Tongue (tissue), 2 donors: Measurements from ENCODE around the gene BCKDHA. TPM values are rescaled to one million over a fixed set of nuclear protein-coding genes. Genes with fewer than 3 reads are reported as not detected.
A peak's percentile ranks its signal among the peaks of the same experiment; 100 is the strongest.
"Not testable (repeated sequence)": the region's sequence is repeated elsewhere in the genome, so short reads cannot be mapped to it uniquely, and the experiment has no call there.

Source experiments
- DNase-seq: peaks from one replicate; pipeline ENCODE4 v3.0.0-alpha.2; 2015
- total RNA-seq: library from RNA; depleted of rRNA; stranded (reverse); fragments of >200 nt; gene quantifications from one replicate; pipeline ENCODE4 v1.2.3, GENCODE V29; 2014

Gene BCKDHA
- total RNA-seq, 1 donor from 2014 or later: 58.0 TPM

DNA sequence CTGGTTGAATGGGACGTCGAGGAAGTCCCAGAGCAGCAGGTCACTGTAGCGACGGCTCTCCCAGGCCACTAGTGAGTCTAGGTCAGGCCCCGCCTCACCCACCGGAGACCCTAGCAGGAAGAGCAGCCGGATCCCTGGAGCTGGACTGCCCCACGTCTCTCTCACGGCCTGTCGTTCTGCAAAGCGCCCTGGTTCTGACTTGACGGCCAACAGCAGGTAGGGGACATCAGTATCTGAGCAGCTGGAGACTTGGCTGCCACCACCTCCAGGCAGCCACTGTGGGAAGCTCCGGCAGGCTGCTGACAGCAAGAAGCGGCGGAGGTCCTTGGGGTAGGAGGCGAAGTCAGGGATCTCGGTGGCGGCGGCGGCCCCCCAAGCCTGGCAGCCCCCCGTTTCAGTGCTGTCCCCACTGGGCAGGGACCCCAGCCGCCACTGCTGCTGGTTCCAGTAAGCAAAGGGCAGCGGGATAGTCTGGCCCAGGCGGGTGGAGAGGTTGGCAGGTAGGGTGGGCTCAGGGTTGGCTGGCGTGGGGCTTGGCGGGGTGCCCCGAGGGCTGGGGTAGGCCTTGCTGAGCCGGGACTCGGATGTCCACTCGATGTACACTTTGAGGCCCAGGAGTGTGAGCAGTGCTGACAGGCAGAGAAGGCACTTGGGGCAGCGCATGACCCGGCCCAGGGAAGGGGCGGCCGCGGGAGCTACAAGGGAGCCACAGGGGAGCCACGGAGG is 28.7 kb downstream of the BCKDHA start:
- no peak for DNase-seq

DNA sequence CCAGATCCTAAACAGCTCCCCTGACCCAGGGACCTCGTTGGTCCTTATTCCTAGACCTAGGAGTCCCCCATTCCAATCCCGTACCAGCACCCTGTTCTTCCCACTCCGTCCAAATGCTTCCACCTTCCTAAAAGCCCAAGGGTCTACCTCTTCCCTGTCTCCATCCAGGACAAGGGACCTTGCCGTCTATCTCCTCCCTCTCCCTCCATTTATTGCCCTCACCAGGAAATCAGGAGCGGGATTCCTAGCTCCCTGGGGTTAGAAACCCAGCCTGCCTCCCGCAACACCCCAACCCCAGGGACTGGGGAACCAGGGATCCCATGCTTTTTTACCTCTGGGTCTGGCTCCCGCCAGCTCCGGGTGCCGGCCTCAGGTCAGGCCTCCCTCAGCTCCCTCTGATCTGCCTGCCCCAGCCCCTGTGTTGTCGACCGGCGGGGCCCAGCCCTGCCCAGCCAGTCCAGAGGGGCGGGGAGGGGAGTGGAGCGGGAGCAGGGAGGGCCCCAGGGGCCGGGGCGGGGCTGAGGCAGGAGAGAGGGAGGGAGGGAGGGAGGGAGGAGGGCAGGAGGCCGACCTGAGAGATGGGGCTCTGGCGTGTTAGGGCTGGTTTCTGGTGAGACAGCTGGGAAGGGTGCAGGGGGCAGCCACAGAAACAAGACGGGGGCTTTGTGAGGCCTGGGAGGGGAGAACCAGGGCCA is 29.5 kb downstream of the BCKDHA start, which contains the start of gene B3GNT8:
TSS of gene B3GNT8 (minus strand) at position 423 of the 695 bp plus-strand sequence. CDS start 596 bp downstream, outside the sequence.
- DNase-seq: peak; percentile 84

DNA sequence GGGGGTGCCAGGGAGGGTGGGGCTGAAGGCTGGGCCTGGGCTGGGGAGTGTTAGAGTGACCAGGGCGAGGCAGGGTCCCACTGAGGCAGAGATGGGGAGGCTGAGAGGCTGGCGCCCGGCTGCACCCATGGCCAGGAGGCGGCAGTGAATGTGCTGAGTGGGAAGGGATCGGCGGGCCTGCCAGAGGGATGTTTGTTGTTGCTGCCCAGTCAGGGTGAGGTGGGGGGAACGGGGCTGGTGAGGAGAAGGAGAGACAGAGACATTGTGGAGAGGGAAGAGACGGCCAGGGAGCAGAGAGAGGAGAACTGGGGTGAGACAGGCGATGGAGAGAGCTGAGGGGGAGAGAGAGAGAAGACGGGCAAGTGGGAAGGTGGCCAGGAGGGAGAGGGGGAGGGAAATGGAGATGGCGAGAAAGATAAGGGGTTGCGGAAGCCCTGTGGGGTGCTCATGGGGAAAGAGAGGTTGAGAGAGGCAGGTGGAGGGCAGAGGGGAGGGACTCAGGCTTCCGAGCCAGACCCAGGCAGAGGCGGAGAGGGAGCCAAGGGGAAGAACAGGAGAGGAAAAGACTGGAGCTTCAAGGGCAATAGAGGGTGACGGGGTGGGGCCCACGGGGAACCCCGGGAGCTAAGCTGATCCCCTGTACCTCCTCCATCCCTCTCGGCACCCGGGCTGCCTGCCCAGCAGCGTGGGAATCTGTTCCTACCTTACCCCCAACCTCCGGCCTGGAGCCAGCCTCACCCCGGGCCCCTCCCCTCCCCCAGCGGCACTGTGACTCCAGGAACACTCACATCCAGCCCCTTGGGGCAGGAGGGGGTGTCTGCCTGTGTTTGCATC is 30.2 kb downstream of the BCKDHA start:
- peak; percentile 35 for DNase-seq

DNA sequence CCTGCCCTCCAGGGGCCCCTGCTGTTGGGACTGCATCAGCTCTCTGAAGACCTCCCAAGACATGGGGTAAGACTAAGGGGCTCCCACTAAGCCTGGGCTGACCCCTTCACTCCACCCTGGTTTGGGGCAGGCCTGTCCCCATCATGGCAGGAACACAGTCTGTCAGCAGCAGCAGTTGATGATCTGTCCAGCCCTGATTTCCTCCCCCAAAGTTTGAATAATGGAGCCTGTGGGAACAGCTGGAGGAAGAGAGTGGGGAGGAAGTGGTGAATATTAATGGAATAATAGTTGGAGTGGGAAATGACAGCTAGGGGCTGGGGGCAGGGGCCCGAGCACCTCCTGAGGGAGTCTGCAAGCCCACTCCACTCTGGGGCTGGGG is 30.9 kb downstream of the BCKDHA start:
- no peak for DNase-seq

DNA sequence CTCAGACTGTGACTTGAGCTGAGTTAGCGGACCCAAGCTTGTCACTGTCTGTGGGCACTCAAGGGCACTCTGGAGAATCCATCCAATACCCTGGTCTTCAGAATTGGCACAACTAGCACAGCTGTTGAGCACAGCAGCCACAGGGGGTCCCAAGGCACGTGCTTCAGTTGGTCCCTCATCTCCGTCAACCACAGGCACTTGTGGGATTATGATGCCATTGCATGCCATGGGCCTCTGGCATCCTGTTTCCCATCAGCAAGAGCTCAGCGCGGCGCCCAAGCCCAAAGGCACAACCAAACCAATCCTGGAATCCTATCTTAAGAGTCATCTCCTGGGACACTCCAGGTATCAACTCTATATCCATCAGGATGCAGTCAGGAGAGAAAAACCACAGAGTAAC is 33.3 kb downstream of the BCKDHA start:
- no peak for DNase-seq

DNA sequence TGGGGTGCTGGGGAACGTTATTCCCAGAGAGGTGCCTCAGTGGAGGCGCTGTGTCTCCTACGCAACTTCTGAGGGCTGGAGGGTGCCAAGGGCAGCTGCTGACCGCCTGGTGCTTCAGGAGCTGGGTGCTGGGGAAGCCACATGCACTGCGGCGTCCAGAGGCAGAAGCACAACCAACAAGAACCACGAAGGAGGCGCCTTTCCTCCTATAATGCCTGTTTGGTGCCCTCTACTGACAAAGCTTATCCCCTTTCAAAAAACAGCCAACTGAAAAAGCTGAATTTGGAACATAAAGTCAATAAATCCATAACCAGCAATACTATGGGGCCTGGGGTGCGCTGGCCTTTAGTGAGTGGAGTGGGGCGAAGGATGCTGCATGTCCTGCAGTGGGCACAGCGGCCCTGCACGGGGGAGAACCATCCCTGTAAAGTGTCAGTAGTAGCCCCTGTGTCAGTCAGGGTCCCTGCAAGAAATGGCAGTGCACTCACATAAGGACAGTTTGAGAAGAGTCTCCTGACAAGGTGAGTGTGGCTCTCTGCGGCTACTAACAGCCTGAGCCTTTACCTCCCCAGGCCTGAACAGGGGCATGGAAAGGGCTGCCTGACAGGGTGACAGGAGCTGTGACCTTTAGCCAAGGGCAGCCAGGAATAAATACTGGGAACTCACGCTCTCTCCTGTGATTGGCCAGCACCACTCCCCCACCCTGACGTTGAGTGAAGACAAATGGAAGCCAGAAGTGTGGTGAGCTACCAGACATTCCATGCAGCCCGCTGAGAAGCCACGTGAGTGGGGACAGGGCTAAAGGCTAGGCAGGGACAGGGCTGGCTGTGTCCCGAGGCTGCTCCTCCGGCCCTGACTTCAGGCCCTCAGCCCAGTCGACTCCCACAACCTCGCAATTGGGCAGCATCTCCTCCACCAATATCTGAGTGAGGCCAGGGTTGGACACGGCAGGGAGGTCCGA is 34.1 kb downstream of the BCKDHA start:
- DNase-seq: peak; percentile 24

DNA sequence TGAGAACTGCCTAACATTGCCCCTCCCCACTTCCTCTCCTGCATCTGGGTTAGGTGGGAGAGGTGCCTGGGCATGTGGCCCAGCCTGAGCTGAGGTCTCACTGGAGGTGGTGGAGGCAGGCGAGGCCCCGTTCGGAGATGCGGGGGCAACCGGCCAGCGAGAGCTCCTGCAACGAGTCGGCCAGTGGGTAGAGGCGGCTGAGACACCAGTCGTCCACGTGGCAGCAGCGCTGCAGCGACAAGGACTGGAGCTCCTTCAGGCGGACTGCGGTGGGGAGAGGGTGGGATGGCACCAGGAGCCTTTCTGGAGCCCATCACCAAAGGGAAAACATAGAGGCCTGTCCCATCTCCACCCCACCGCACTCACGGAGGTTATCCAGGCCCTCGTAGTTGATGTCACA is 35.6 kb downstream of the BCKDHA start:
- no peak for DNase-seq

DNA sequence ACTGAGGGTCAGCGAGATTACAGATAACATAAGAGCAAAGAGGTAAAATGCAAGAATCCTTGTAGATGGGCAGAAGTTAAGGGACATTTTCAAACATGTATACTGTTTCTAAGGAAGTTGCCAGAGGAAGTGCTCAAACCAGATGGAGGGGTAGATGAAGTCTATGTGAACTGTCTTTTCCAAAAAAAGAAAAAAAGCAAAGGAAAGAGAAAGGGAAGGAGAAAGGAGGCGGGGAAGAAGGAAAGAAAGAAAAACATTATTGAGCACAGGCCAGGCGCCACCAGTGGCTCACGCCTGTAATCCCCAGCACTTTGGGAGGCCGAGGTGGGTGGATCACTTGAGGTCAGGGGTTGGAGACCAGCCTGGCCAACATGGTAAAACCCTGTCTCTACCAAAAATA is 36.8 kb downstream of the BCKDHA start:
- no peak for DNase-seq

DNA sequence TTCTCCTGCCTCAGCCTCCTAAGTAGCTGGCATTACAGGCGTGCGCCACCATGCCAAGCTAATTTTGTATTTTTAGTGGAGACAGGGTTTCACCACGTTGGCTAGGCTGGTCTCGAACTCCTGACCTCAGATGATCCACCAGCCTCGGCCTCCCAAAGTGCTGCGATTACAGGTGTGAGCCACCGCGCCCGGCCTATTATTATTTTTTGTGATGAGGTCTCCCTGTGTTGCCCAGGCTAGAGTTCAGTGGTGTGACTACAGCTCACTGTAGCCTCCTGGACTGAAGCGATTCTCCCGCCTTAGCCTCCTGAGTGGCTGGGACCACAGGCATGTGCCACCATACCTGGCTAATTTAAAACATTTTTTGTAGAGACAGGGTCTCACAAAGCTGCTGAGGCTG is 37.8 kb downstream of the BCKDHA start:
- DNase-seq: not testable (repeated sequence)

DNA sequence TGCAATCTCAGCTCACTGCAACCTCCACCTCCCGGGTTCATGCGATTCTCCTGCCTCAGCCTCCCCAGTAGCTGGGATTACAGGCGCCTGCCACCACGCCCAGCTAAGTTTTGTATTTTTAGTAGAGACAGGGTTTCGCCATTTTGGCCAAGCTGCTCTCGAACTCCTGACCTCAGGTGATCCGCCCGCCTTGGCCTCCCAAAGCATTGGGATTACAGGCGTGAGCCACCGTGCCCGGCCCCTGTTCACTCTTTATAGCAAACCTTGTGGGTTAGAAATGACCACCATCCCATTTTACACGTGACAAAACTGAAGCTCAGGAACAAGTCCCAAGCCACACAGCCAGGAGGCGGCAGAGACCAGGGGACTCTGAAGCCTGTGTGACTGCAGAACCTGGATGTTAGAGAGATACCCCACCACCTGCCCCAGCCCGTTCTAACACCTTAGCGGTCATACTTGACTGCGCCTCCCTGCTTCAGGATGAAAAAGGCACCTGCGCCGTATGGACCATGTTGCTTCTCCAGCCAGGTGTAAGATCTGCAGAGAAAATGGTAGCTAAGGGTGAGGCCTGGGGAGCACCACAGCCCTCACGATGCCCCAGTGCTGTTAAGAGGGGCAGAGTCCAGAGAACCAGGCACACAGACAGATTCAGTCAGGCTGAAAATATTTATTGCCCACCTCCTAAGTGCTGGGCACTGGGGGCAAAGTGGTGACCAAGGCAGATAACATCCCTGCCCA is 38.5 kb downstream of the BCKDHA start:
- DNase-seq: no peak

DNA sequence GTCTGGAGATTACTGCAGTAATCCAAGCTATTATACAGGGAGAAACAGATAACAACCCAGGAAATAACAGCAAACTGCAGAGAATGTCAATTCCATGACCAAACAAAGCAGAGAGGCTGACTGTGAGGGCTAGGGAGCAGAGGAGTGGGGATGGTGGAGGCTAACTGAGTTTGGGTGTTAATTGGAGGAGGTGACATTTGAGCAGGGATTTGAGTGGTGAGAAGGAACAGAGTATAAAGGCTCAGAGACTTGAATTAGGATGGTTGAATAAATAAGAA is 39.0 kb downstream of the BCKDHA start:
- DNase-seq: no peak

DNA sequence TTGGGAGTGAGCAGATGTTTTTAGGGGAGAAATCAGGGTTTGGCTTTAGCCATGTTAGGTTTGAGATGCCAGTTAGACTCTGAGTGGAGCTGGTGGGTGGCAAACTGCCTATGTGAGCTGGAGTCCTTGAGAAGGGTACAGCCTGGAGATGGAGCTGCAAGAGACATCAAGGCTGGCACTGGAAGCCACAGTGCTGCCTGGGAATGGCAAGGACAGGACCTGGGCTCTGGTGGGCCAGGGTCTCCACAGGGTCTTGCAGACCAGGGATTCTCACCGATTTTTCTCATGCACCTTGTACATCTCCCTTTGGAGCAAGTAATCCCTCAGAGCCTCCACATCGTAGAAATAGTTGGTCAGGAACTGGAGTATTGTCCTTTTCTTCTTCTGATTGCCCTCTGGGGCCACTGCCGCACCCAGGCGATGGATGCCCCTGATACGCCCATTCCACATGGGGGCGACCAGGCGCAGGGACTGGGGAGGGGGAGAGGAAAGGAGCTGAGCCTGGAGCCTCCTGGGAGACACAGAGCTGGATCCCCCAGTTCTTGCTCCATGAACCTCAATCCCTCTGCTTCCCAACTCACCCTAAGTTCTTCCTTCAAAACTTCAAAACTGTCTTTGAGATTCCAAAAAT is 40.4 kb downstream of the BCKDHA start:
- no peak for DNase-seq

DNA sequence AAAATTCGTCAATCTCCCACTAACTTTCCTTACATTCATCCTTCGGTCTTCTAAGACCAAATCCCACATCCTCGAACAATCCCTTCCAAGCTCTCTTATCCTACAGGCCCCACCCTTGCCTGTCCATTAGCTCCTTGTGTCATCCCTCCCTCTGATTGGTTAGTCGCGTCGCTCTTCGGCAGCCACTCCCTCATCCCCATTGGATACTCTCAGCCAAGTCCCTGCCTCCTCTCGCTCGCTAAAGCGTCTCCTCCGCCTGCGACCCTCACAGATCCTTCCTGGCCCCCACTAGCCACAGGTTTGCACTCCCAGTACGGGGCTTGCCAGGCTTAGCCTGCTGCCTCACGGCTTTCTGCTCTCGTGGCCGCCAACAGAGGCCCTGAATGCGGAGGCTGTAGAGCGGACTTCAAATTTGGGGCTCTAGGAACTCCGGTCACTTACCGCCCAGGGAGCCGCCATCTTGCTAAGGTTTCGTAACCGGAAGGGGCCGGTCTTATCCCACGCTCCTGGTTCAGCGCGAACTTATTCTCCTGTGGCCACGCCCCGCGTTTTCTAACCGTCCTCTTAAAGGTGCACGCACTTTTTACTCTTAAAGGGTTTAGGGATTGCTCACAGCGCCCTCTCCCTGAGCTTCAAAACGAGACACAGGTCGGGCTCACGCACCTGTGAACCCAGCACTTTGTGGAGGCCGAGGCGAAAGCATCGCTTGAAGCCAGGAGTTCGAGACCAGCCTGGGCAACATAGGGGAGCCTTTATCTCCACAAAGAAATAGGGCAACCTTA is 42.0 kb downstream of the BCKDHA start, which contains the start of gene DMAC2:
TSS of gene DMAC2 (minus strand) at position 472 of the 782 bp plus-strand sequence. CDS start at position 459, 13 bp downstream.
- peak; percentile 99 for DNase-seq

DNA sequence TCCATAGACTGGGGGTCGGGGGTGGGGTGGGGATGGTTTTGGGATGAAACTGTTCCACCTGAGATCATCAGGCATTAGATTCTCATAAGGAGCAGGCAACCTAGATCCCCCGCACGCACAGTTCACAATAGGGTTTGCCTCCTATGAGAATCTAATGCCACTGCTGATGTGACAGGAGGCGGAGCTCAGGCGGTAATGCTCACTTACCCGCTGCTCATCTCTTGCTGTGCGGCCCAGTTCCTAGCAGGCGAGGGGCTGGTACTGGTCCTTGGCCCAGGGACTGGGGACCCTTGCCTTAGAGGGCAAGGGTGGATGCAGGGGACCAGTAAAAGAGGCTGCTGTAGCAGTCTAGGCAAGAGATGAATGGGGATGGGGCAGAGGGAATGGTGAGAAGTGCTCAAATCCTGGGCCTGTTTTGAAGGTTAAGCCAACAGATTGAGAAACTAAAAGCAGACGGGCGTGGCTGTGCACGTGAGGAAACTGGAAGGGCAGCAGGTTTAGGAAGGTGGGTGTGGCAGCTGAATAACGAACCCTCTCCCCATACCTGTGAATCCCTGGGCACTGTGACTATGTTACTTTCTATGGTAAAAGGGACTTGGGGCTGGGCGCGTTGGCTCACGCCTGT is 43.8 kb downstream of the BCKDHA start:
- no peak for DNase-seq

DNA sequence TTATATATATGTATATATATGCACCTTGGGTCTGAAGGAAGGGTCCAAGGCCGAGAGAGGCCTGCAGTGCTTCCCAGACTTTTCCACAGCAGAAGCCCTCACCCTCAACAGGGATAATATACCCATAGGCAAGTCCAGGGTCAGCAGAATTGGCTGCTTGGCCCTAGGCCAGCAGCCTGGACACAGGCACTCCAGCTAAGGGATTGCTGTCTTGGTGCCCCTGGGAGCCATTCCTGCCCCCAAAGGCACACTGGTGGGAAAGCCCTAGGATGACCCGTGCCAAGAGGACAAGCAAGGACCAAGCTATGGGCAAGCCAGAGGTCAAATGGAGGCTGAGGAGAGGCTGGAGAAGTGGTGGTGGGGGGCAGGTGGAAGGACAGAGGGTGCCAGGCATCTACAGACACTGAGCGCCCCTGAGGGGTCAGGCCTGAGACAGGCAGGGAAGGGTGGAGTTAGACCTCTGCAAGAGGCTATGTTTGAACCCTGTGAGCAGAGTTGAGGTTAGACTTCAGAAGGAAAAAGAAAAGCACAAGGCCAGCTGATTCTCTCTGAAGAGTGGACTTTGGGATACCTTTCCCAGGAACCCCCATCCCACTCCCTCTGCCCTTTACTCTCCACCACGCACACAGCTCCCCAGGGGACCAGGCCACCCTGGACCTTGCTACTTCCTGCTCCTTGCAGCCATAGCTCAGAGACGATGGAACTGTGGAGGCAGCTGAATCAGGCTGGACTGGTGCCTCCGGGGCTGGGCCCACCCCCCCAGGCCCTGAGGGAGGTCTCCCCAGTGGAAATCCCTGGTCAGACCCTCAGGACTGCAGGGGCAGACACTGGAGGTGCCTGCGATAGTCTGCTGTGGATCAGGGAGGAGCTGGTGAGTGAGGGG is 45.1 kb downstream of the BCKDHA start, which contains the start of gene ERICH4:
TSS of gene ERICH4 (plus strand) at position 684 of the 883 bp plus-strand sequence. CDS start at position 698, 14 bp downstream.
- no peak for DNase-seq

DNA sequence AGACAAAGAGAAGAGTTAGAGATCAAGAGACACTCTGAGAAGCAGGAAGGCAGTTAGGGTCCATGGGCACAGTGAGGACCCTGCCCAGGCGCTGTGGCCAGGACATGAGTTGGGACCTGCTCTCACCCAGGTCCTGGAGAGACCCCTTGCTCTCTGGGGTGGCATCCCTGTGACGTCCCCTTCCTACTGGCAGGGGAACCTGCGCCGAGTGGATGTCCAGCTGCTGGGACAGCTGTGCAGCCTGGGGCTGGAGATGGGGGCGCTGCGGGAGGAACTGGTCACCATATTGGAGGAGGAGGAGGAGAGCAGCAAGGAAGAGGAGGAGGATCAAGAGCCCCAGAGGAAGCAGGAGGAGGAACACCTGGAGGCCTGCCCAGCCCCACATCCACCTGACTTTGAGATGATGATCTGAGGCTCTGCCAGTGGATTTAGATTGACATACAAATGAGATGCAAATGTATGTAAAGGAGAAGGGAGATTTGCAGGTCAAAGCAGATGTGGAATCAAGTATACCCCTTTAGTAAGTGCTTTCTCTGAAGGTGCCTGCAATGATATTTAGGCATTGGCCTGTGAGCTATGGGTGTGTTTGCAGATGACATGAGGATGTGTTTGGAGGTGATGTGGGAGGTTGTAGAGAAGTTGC is 46.3 kb downstream of the BCKDHA start:
- no peak for DNase-seq

DNA sequence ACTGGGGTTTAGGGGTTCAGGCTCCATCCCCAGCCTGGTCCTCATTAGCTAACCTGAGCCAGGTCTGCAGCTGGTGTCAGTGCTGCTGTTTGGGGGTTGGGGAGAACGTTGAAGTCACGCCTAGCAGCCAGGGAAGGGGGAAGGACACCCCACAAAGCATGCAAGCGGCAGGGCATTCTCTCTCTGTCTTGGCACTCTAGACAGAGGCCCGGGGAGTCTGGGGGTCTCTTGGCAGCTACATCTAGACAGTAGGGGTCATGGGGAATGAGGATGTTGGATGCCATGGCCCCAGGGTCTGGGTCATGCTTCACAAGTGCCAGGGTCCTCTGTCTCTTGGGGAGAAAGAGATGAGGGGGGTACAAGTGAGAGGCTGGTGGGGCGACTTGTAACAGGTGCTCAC is 48.0 kb downstream of the BCKDHA start:
- DNase-seq: no peak
